AG09319 (cell line): ENCODE data around the gene ACOT13.
"Not testable (repeated sequence)": the region's sequence is repeated elsewhere in the genome, so short reads cannot be mapped to it uniquely, and the experiment has no call there.

ENCODE experiments used
- DNase-seq: peaks from one replicate; pipeline ENCODE4 v3.0.0-alpha.2; 2010; ENCODE audit warnings: low read depth; ENCODE audit errors: extremely low read depth
- CTCF ChIP-seq: IDR thresholded peaks from 2 replicates; pipeline ENCODE4 v1.5.1; 2011; ENCODE audit warnings: low read depth, mild to moderate bottlenecking, inconsistent platforms, low read length, moderate library complexity

ACOT13 gene

GRCh38 chr6:24662236-24662635 lies 4.6 kb upstream of the ACOT13 start:
- DNase-seq: no peak
- TF ChIP-seq CTCF: no peak

GRCh38 chr6:24663189-24663588 lies 3.7 kb upstream of the ACOT13 start:
- DNase-seq: no peak
- TF ChIP-seq CTCF: no peak

DNA sequence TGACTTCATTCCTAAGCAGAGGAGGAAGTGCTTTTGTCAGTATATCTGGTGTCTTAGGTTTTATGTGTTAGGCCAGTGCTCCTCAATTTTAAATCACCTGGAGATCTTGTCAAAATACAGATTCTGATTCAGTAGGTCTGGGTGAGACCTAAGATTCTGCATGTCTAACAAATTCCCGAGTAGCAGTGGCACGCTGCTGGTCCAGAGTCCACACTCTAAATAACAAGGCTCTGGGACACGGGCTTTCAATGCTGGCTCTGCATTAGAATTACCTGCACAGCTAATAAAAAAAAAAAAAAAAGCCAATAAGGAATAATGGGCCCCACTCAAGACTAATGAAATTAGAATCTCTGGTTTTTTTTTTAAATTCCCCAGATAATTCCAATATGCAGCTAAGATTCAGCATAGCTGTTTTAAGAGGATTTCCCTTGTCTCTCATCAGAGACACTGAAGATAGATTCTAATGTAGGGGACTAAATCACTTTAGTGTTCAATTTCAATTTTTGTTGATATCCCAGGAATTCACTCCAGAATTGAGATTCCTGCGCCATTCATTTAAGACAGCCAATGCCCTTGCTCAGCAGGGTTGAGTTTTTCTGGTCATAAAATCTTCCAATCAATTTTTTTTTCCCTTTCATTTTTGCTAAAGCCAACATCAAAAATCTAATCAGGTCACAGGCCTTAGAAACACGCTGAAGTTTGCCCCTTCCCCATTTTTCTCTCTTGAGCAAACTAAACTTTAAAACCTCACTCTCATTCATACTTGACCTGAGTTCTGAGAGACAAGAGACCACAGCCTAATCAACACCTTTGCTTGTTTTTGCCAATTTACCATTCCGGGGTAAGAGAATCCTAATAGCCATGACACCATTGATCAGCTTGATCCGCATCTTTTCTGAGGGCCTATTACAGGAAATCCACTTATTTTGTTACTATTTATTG lies 2.6 kb upstream of the ACOT13 start:
- TF ChIP-seq CTCF: no peak
- no peak for DNase-seq

DNA sequence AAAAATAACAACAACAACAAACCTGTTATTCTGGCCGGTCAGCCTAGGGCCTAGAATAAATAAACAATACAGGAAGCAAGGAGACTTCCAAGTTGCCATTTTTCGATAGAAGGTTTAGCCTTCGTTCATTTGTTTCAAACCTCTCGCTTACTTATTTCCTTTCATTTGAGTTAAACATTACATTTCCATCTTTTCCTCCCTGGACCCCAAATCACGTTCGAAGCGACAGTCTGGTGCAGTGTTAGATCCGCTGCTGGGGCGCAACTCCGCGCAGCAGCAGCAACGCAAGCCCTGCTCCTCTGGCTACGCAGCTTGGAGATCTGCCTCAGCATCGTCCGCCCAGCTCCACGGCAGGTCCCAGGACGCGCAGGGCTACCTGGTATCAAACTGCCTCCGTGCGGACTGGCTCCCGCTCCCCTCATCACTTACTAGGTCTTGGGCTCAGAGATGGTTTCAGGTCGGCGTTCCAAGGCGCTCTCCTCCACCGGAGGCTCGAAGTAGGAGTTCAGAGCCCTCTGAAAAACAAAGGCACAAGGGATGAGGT lies 708 bp upstream of the ACOT13 start:
- no peak for DNase-seq
- TF ChIP-seq CTCF: no peak

- no peak for TF ChIP-seq CTCF
- no peak for DNase-seq
These were observed 514 bp downstream of the ACOT13 start for GRCh38 chr6:24667378-24667803.

DNA sequence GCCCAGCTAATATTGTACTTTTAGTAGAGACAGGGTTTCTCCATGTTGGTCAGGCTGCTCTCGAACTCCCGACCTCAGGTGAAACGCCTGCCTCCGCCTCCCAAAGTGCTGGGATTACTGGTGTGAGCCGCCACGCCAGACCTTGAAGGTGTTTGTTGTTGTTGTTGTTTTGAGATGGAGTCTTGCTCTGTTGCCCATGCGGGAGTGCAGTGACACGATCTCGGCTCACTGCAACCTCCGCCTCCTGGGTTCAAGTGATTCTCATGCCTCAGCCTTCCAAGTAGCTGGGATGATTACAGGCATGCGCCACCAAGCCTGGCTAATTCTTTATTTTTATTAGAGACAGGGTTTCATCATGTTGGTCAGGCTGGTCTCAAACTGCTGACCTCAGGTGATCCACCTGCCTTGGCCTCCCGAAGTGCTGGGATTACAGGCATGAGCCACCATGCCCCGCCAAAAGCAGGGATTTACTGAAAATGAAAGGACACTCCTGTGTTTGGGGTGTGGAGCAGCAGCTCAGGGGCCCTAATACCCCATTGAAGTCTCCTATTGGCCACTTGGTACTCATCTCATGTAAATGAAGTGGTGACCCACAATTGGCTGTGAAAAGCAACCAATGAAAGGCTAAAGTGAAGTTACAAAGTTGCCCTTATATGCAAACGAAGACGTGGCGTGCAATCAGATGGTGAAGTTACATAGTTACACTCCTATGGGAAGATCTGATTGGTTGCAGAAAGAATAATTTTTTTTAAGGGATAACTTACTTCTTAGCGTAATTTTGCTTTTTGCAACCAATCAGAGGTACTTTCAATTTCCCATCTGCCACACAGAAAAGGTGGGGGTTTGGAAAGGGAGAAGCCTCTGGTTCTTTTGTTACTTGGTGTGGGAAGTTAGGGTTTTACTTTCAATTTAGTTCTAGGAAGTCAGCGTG lies 1.5 kb downstream of the ACOT13 start:
- not testable (repeated sequence) for DNase-seq

DNA sequence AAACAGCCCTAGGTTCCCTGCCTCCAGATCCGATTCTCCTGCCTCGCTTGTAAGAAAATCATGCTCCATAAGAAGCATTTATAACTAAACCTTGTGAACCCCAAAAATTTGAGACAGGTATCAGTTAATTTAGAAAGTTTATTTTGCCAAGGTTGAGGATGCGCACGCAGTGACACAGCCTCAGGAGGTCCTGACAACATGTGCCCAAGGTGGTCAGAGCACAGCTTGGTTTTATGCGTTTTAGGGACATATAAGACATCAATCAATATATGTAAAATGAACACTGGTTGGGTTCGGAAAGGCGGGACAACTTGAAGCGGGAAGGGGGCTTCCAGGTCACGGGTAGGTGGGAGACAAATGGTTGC lies 2.1 kb downstream of the ACOT13 start:
- no peak for DNase-seq
- no peak for TF ChIP-seq CTCF

DNA sequence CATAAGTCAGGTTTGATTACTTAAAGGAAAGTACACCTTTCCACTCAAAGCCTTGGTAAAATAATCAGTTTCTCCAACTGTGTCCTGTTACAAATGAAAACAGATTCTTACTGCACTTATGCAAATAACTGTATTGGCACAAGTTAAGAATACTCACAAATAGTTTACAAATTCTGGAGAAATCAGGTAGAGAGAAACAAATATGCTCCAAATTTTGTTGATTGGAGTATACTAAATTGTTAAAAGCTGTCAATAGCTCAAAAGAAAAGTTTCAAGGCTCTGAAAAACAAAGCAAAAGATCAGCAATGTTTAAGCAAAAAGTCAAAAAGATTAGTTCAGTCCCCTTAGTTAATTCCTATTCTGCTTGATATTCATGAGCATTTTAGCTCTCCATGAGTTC lies 3.6 kb downstream of the ACOT13 start:
- not testable (repeated sequence) for DNase-seq

GRCh38 chr6:24671077-24671476 lies 4.2 kb downstream of the ACOT13 start:
- not testable (repeated sequence) for DNase-seq
